GM12892 (cell line): ENCODE data around the gene RPTOR.

Source experiments
- POLR2A ChIP-seq: IDR thresholded peaks from 2 replicates; pipeline ENCODE4 v1.6.1; 2011; ENCODE audit warnings: low read depth, low read length, control low read depth
- POLR2AphosphoS5 ChIP-seq: IDR thresholded peaks from 2 replicates; pipeline ENCODE4 v1.6.1; 2011; ENCODE audit warnings: low read depth, low read length, control low read depth
- TAF1 ChIP-seq: IDR thresholded peaks from 2 replicates; pipeline ENCODE4 v1.6.1; 2011; ENCODE audit warnings: low read depth, mild to moderate bottlenecking, control low read depth, low read length, borderline replicate concordance

GRCh38 chr17:80692931-80693467 is 148.4 kb downstream of the RPTOR start:
- TF ChIP-seq POLR2A (no peak), POLR2AphosphoS5 (no peak), TAF1 (no peak)
